KMS-11 (cell line): Measurements from ENCODE around the gene WDR86.

Experiments used
- H2AFZ ChIP-seq: fragments of 200-600 bp; sonication (generic); 2 replicates; pipeline ENCODE4 v1.6.1; 2016; ENCODE audit warnings: antibody characterized with exemption, mixed run types, low read depth
- H3K27ac ChIP-seq: fragments of 200-600 bp; sonication (generic); 2 replicates; pipeline ENCODE4 v1.6.1; 2016; ENCODE audit warnings: mild to moderate bottlenecking, mixed run types
- H3K27me3 ChIP-seq: fragments of 200-600 bp; sonication (generic); 2 replicates; pipeline ENCODE4 v1.6.1; 2017; ENCODE audit warnings: mild to moderate bottlenecking, low read depth, mixed run types, moderate library complexity; ENCODE audit not compliant: insufficient read depth
- H3K36me3 ChIP-seq: fragments of 200-600 bp; sonication (generic); 2 replicates; pipeline ENCODE4 v1.6.1; 2017; ENCODE audit warnings: mild to moderate bottlenecking, mixed run types; ENCODE audit not compliant: insufficient read depth
- H3K4me1 ChIP-seq: fragments of 200-600 bp; sonication (generic); 2 replicates; pipeline ENCODE4 v1.6.1; 2016; ENCODE audit warnings: mild to moderate bottlenecking, low read depth, mixed run types; ENCODE audit not compliant: poor library complexity, severe bottlenecking
- H3K4me2 ChIP-seq: fragments of 200-600 bp; sonication (generic); 2 replicates; pipeline ENCODE4 v1.7.0; 2016; ENCODE audit warnings: mild to moderate bottlenecking, mixed run types
- H3K4me3 ChIP-seq: fragments of 200-600 bp; sonication (generic); IDR thresholded peaks from 2 replicates; pipeline ENCODE4 v1.6.1; 2017; ENCODE audit warnings: low read depth, low read length, mixed read lengths; ENCODE audit not compliant: insufficient read depth
- H3K79me2 ChIP-seq: fragments of 200-600 bp; sonication (generic); 2 replicates; pipeline ENCODE4 v1.6.1; 2016; ENCODE audit warnings: low read depth, mixed run types; ENCODE audit not compliant: insufficient read depth
- H3K9ac ChIP-seq: fragments of 200-600 bp; sonication (generic); 2 replicates; pipeline ENCODE4 v1.6.1; 2016; ENCODE audit warnings: mild to moderate bottlenecking, mixed run types
- H4K20me1 ChIP-seq: fragments of 200-600 bp; sonication (generic); 2 replicates; pipeline ENCODE4 v1.6.1; 2016; ENCODE audit warnings: mild to moderate bottlenecking, mixed run types; ENCODE audit not compliant: insufficient read depth
- CTCF ChIP-seq: fragments of 200-600 bp; sonication (generic); conservative IDR thresholded peaks from 2 replicates; pipeline ENCODE4 v1.6.1; 2017; ENCODE audit warnings: low read depth, mild to moderate bottlenecking, antibody characterized with exemption, low read length, moderate library complexity, mixed read lengths

WDR86 gene

DNA sequence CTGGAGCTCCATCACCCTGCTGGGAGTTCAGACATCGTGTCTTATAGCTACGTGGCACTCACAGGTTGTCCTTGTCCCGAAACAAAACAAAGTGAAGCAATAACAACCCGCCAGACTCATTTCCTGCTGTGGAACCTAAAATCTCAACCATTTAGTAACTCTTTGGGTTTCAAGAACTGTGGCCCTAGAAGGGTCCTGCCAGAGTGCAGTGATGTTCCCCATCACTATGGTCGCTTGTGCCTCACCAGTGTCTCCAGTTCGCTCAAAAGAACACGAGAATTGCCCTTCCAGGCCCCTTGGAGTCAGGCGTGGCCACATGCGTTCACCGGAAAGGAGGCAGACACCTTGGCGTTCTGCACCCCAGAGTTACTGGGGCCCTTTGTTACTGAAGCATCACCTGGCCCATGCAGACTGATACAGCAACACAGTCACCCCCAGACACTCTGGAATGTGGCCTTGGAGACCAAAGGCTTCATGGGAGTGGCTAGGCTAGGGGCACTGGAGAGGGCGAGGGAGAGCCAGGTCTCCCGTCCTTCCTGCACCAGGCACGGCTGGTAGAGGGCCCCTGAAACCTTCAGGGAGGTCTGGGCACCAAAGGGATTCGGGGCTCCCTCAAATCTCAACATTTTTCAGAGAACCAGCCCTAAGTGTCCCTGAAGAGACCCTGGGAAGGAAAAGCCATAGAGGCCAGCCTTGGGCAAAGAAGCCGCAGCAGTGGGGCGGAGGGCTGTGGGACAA lies 29.2 kb upstream of the WDR86 start:
- Histone ChIP-seq H3K27ac (no peak overlapping the region), H4K20me1 (no peaks in the 10 kb centered on the region), H3K9ac (no peak overlapping the region), H3K27me3 (no peaks in the 10 kb centered on the region), H3K36me3 (no peaks in the 10 kb centered on the region), H3K4me2 (no peak overlapping the region), H3K4me1 (no peaks in the 10 kb centered on the region), H3K79me2 (no peaks in the 10 kb centered on the region), H3K4me3 (no peak overlapping the region), H2AFZ (no peak overlapping the region)
- no peak for TF ChIP-seq CTCF

GRCh38 chr7:151437866-151438516 lies 28.2 kb upstream of the WDR86 start:
- Histone ChIP-seq H3K27ac (no peak overlapping the region), H3K9ac (no peak overlapping the region), H3K4me2 (no peak overlapping the region), H2AFZ (no peak overlapping the region), H3K79me2 (no peaks in the 10 kb centered on the region), H3K36me3 (no peaks in the 10 kb centered on the region), H4K20me1 (no peaks in the 10 kb centered on the region), H3K4me3 (no peak overlapping the region), H3K4me1 (peaks cover 2% of the 10 kb centered on the region), H3K27me3 (no peaks in the 10 kb centered on the region)
- no peak for TF ChIP-seq CTCF

DNA sequence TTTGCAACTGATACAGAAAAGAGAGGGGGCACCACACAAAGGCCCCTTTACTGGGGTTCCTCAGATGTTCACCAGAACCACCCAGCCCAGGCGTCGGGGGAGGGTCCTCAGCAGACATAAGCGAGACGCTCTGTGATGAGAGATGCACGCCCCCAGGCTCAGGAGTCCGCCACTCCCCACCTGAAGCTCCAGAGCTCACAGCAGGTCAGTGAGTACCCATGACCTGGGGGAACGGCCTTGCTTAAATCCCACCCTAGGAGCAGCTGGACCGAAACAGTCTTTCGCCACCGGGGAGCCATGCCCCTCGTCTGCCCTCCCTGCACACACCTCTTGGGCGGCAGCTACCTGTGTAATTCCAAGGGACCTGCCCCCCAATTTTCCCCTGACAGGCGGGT lies 27.3 kb upstream of the WDR86 start:
- no peak overlapping the region for H3K4me2 ChIP-seq
- no peak for TF ChIP-seq CTCF
- no peaks in the 10 kb centered on the region for H4K20me1 ChIP-seq
- H3K79me2 ChIP-seq = no peaks in the 10 kb centered on the region
- H3K27me3 ChIP-seq = no peaks in the 10 kb centered on the region
- H3K9ac ChIP-seq = no peak overlapping the region
- no peak overlapping the region for H3K4me3 ChIP-seq
- H3K36me3 ChIP-seq = no peaks in the 10 kb centered on the region
- no peak overlapping the region for H2AFZ ChIP-seq
- peaks cover 4% of the 10 kb centered on the region for H3K4me1 ChIP-seq
- no peak overlapping the region for H3K27ac ChIP-seq

- TF ChIP-seq CTCF = no peak
- H3K4me2 ChIP-seq = no peak overlapping the region
- no peak overlapping the region for H3K4me3 ChIP-seq
- H2AFZ ChIP-seq = no peak overlapping the region
- no peaks in the 10 kb centered on the region for H3K36me3 ChIP-seq
- H4K20me1 ChIP-seq = no peaks in the 10 kb centered on the region
- H3K9ac ChIP-seq = no peak overlapping the region
- H3K4me1 ChIP-seq = peaks cover 4% of the 10 kb centered on the region
- H3K27ac ChIP-seq = no peak overlapping the region
- H3K79me2 ChIP-seq = no peaks in the 10 kb centered on the region
- H3K27me3 ChIP-seq = no peaks in the 10 kb centered on the region
Observed at GRCh38 chr7:151436446-151437158, 26.8 kb upstream of the WDR86 start.
